Measurements from ENCODE around the gene ZDHHC24.

DNA sequence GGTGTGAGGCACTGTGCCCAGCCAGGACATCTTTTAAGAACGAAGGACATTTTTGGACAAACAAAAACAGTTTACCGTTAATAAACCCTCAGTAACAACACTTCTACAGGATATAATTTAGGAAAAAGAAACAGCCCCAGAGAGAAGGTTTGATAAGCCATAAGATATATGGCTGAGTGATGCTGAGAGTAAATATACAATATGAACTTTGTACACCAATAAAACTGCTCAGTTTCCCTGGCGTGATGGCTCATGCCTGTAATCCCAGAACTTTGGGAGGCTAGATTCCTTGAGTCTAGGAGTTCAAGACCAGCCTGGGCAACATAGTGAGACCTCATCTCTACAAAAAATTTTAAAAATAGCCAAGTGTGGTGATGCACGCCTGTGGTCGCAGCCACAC lies 47.3 kb downstream of the ZDHHC24 start:
- no peak for TF ChIP-seq EZH2phosphoT487 (IDR thresholded peaks at IDR 0.05; ENCODE audit: borderline replicate concordance, low read depth, low read length)
- TF ChIP-seq, protein P1, sequence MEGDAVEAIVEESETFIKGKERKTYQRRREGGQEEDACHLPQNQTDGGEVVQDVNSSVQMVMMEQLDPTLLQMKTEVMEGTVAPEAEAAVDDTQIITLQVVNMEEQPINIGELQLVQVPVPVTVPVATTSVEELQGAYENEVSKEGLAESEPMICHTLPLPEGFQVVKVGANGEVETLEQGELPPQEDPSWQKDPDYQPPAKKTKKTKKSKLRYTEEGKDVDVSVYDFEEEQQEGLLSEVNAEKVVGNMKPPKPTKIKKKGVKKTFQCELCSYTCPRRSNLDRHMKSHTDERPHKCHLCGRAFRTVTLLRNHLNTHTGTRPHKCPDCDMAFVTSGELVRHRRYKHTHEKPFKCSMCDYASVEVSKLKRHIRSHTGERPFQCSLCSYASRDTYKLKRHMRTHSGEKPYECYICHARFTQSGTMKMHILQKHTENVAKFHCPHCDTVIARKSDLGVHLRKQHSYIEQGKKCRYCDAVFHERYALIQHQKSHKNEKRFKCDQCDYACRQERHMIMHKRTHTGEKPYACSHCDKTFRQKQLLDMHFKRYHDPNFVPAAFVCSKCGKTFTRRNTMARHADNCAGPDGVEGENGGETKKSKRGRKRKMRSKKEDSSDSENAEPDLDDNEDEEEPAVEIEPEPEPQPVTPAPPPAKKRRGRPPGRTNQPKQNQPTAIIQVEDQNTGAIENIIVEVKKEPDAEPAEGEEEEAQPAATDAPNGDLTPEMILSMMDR (conservative IDR thresholded peaks at IDR 0.05; ENCODE audit: low read length): no peak

Data from OCI-LY7 (cell line).